Measurements from ENCODE around the gene APOB. TPM values are rescaled to one million over a fixed set of nuclear protein-coding genes. Genes with fewer than 3 reads are reported as not detected.

Gene APOB
- total RNA-seq, 4 donors from 2014 or later: 0.05 to 8.8 (median 2.3) TPM

GRCh38 chr2:21018290-21018689 lies 25.6 kb downstream of the APOB start:
- in situ Hi-C loops (cut with MboI; ENCODE audit: low sequenced_read_pairs in 4 of 4): no loop called here
- no peak overlapping the region for H3K4me3 ChIP-seq
- no peaks in the 10 kb centered on the region for H3K4me1 ChIP-seq
- intact Hi-C loops (cut with DNase I; ENCODE audit: low total_unique reads): no loop called here
- no peak overlapping the region for H3K27ac ChIP-seq
- H3K9me3 ChIP-seq: no peaks in the 10 kb centered on the region
- H3K36me3 ChIP-seq: no peaks in the 10 kb centered on the region
- no peaks in the 10 kb centered on the region for H3K27me3 ChIP-seq
- ATAC-seq: no peak
- DNase-seq: no peak
- TF ChIP-seq CTCF (IDR thresholded peaks at IDR 0.05 in 4 of 5, conservative IDR thresholded peaks at IDR 0.05 in 1 of 5) (no peak), POLR2A (IDR thresholded peaks at IDR 0.05) (no peak)

GRCh38 chr2:21017748-21018276 lies 26.1 kb downstream of the APOB start:
- Histone ChIP-seq H3K27me3 (no peaks in the 10 kb centered on the region), H3K4me3 (no peak overlapping the region), H3K27ac (no peak overlapping the region), H3K36me3 (no peaks in the 10 kb centered on the region), H3K4me1 (no peaks in the 10 kb centered on the region), H3K9me3 (no peaks in the 10 kb centered on the region)
- no peak for ATAC-seq
- TF ChIP-seq POLR2A (IDR thresholded peaks at IDR 0.05): no peak
- no peak for TF ChIP-seq CTCF (IDR thresholded peaks at IDR 0.05 in 4 of 5, conservative IDR thresholded peaks at IDR 0.05 in 1 of 5)
- intact Hi-C loops (cut with DNase I; ENCODE audit: low total_unique reads): no loop called here
- no peak for DNase-seq
- in situ Hi-C loops (cut with MboI; ENCODE audit: low sequenced_read_pairs in 4 of 4): no loop called here

- H3K27ac ChIP-seq: no peak overlapping the region
- TF ChIP-seq CTCF (IDR thresholded peaks at IDR 0.05 in 4 of 5, conservative IDR thresholded peaks at IDR 0.05 in 1 of 5) (no peak), POLR2A (IDR thresholded peaks at IDR 0.05) (no peak)
- H3K4me3 ChIP-seq: no peak overlapping the region
- H3K36me3 ChIP-seq: no peaks in the 10 kb centered on the region
- no peaks in the 10 kb centered on the region for H3K27me3 ChIP-seq
- no peak for DNase-seq
- no peak for ATAC-seq
- intact Hi-C loops (cut with DNase I; ENCODE audit: low total_unique reads) (no loop called here), in situ Hi-C loops (cut with MboI; ENCODE audit: low sequenced_read_pairs in 4 of 4) (no loop called here)
- peaks cover 14 to 16% of the 10 kb centered on the region in 2 donors for H3K4me1 ChIP-seq
- H3K9me3 ChIP-seq: no peaks in the 10 kb centered on the region
These were observed 28.6 kb downstream of the APOB start for GRCh38 chr2:21015281-21015645.

GRCh38 chr2:21014364-21015280 lies 29.3 kb downstream of the APOB start:
- intact Hi-C loops (cut with DNase I; ENCODE audit: low total_unique reads): no loop called here
- no peaks in the 10 kb centered on the region for H3K36me3 ChIP-seq

More at GRCh38 chr2:21014364-21015280, 29.3 kb downstream of the APOB start:
- no peaks in the 10 kb centered on the region for H3K9me3 ChIP-seq
- TF ChIP-seq POLR2A (IDR thresholded peaks at IDR 0.05) (no peak), CTCF (IDR thresholded peaks at IDR 0.05 in 4 of 5, conservative IDR thresholded peaks at IDR 0.05 in 1 of 5) (no peak)
- no peak overlapping the region for H3K27ac ChIP-seq
- peaks cover 14 to 16% of the 10 kb centered on the region in 2 donors for H3K4me1 ChIP-seq
- no peak for DNase-seq
- no peaks in the 10 kb centered on the region for H3K27me3 ChIP-seq
- in situ Hi-C loops (cut with MboI; ENCODE audit: low sequenced_read_pairs in 4 of 4): no loop called here
- H3K4me3 ChIP-seq: no peak overlapping the region
- ATAC-seq: no peak

Data from gastrocnemius medialis (tissue), 4 donors.